K562 (cell line): Measurements from ENCODE around the gene PCNX3. TPM values are rescaled to one million over a fixed set of nuclear protein-coding genes. Genes with fewer than 3 reads are reported as not detected.

ENCODE experiments used
- CBFA2T3 ChIP-seq: fragments of 450-650 bp; IDR thresholded peaks from 2 replicates; pipeline ENCODE4 v1.6.1; 2017
- CREM ChIP-seq: IDR thresholded peaks from 2 replicates; pipeline ENCODE4 v1.6.1; 2014; ENCODE audit warnings: antibody characterized with exemption, low read depth
- ELF1 ChIP-seq: fragments of 200-800 bp; sonication (Bioruptor generic); IDR thresholded peaks from 2 replicates; pipeline ENCODE4 v1.6.1; 2016; ENCODE audit warnings: missing genetic modification characterization, missing compliant biosample characterization
- FOXM1 ChIP-seq, 2 experiments: fragments of 450-650 bp in 1 of 2; sonication (generic) in 1 of 2; formaldehyde crosslinking in 1 of 2; IDR thresholded peaks; 2 replicates each; pipeline versions ENCODE4 v1.6.1 to v1.9.0; 2017 to 2022; ENCODE audit warnings: low read depth in 2 of 2, mild to moderate bottlenecking in 2 of 2, missing genetic modification reagents in 1 of 2, moderate library complexity in 1 of 2
- HNRNPUL1 ChIP-seq: fragments of 200-400 bp; formaldehyde crosslinking; IDR thresholded peaks from 2 replicates; pipeline ENCODE4 v1.6.1; 2017; ENCODE audit warnings: low read length
- LEF1 ChIP-seq: fragments of 450-650 bp; IDR thresholded peaks from 2 replicates; pipeline ENCODE4 v1.6.1; 2016; ENCODE audit warnings: mild to moderate bottlenecking
- NFATC3 ChIP-seq: fragments of 450-650 bp; IDR thresholded peaks from 2 replicates; pipeline ENCODE4 v1.6.1; 2017; ENCODE audit warnings: mild to moderate bottlenecking
- NR2C1 ChIP-seq, 2 experiments: fragments of 450-650 bp; IDR thresholded peaks; 2 replicates each; pipeline ENCODE4 v1.6.1; 2017; ENCODE audit warnings: mild to moderate bottlenecking in 2 of 2, antibody characterized with exemption in 1 of 2, inconsistent platforms in 1 of 2, missing compliant biosample characterization in 1 of 2, missing genetic modification characterization in 1 of 2
- SAP30 ChIP-seq: fragments of 200-600 bp; sonication (generic); IDR thresholded peaks from 2 replicates; pipeline ENCODE4 v1.6.1; 2012; ENCODE audit warnings: borderline replicate concordance, low read depth, mild to moderate bottlenecking, moderate library complexity, low read length, control low read depth, inconsistent platforms; ENCODE audit not compliant: insufficient read depth, poor library complexity, severe bottlenecking
- TRIM24 ChIP-seq, 2 experiments: fragments of 450-650 bp; IDR thresholded peaks; 2 replicates each; pipeline ENCODE4 v1.6.1; 2016
- ZNF140 ChIP-seq: fragments of 250-450 bp; sonication (Bioruptor Pico); IDR thresholded peaks from 2 replicates; pipeline ENCODE4 v1.8.0; 2021; ENCODE audit warnings: moderate library complexity, mild to moderate bottlenecking, inconsistent platforms
- ZNF583 ChIP-seq: fragments of 250-450 bp; sonication (Bioruptor Pico); IDR thresholded peaks from 2 replicates; pipeline ENCODE4 v1.4.0; 2020
- polyA plus RNA-seq, 8 experiments: library from polyadenylated mRNA; depleted of rRNA in 4 of 8; stranded (reverse) in 5 of 8; unstranded in 3 of 8; fragments of >200 nt; fragmentation: Nextera tagmentation in 2 of 8; fragmentation: Illumina TruSeq in 1 of 8; extraction: Ambion mirVana in 2 of 8; extraction: Trizol in 1 of 8; gene quantifications; 2 replicates each; pipeline versions ENCODE4 v1.2.1 to v1.2.3, GENCODE V29; 2011 to 2014; ENCODE audit warnings: inconsistent platforms in 1 of 8, missing spikeins in 1 of 8
- total RNA-seq, 7 experiments: library from RNA; depleted of rRNA in 6 of 7; stranded (reverse); fragments of >200 nt in 6 of 7; fragmentation: Illumina TruSeq in 2 of 7; extraction: Trizol in 2 of 7; gene quantifications; 2 replicates each; pipeline versions ENCODE4 v1.2.1 to v1.2.3, GENCODE V29; 2011 to 2021; ENCODE audit warnings: low replicate concordance in 1 of 7
- TF ChIP-seq, protein P1 (sequence below): sonication (generic); formaldehyde crosslinking; IDR thresholded peaks from 2 replicates; pipeline ENCODE4 v1.4.0; 2020; ENCODE audit warnings: mild to moderate bottlenecking, missing genetic modification reagents
- TF ChIP-seq, protein P2 (sequence below): sonication (generic); formaldehyde crosslinking; IDR thresholded peaks from 2 replicates; pipeline ENCODE4 v1.8.0; 2022; ENCODE audit warnings: mild to moderate bottlenecking, missing genetic modification reagents, borderline replicate concordance
- TF ChIP-seq, protein P3 (sequence below): fragments of 450-650 bp; IDR thresholded peaks from 2 replicates; pipeline ENCODE4 v1.6.1; 2014; ENCODE audit warnings: low read depth, mild to moderate bottlenecking, moderate library complexity, borderline replicate concordance
- TF ChIP-seq, protein P4 (sequence below), 3 experiments: fragments of 200-800 bp in 1 of 3; fragments of 250-450 bp in 1 of 3; fragments of 450-650 bp in 1 of 3; sonication (Bioruptor Pico) in 1 of 3; sonication (Bioruptor generic) in 1 of 3; formaldehyde crosslinking in 1 of 3; IDR thresholded peaks; 2 replicates each; pipeline versions ENCODE4 v1.6.1 to v1.8.0; 2016 to 2022; ENCODE audit warnings: mild to moderate bottlenecking in 2 of 3, missing genetic modification characterization in 2 of 3, missing compliant biosample characterization in 1 of 3, moderate library complexity in 1 of 3
- TF ChIP-seq, protein P5 (sequence below): fragments of 450-650 bp; formaldehyde crosslinking; IDR thresholded peaks from 2 replicates; pipeline ENCODE4 v1.4.0; 2022; ENCODE audit warnings: missing genetic modification characterization

Gene PCNX3
- total and polyA plus RNA-seq, 9 of the 15 experiments (the other 6 are each of a cell fraction or from before 2014, with no cell fraction given): 0.11 to 47.8 (median 12.8) TPM

DNA sequence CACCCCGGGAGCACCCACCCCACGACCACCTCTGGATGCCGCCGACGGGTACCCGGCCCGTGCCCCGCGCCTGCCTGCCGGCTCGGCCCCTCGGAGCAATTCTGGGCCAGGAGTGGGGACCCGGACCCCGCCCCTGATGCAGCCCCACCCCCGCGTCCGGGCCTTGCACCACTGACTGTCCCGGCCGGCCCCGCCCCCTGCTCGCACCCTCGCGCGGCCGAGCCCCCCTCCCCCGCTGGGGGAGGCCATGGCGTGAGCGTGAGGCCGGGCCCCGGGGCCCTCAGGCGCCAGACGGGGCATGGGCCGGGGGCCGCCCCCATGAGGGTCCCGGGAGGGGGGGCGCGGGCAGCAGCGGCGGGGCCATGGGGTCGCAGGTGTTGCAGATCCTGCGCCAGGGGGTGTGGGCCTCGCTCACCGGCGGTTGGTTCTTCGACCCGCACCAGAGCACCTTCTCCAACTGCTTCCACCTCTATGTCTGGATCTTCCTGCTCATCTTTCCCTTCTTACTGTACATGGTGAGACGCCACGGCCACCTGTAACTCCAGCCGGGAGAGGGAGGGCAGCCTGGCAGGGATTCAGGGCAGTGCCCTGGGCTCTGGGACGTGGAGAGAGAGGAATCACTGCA lies 486 bp downstream of the PCNX3 start (continued):
- TF ChIP-seq, protein P1, sequence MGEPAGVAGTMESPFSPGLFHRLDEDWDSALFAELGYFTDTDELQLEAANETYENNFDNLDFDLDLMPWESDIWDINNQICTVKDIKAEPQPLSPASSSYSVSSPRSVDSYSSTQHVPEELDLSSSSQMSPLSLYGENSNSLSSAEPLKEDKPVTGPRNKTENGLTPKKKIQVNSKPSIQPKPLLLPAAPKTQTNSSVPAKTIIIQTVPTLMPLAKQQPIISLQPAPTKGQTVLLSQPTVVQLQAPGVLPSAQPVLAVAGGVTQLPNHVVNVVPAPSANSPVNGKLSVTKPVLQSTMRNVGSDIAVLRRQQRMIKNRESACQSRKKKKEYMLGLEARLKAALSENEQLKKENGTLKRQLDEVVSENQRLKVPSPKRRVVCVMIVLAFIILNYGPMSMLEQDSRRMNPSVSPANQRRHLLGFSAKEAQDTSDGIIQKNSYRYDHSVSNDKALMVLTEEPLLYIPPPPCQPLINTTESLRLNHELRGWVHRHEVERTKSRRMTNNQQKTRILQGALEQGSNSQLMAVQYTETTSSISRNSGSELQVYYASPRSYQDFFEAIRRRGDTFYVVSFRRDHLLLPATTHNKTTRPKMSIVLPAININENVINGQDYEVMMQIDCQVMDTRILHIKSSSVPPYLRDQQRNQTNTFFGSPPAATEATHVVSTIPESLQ (CRISPR knock-in tag): no peak
- TF ChIP-seq FOXM1 (IDR thresholded peaks at IDR 0.05; ENCODE audit: low read depth): no peak
- TF ChIP-seq FOXM1 (CRISPR knock-in tag; IDR thresholded peaks at IDR 0.05; ENCODE audit: low read depth): no peak
- TF ChIP-seq, protein P2, sequence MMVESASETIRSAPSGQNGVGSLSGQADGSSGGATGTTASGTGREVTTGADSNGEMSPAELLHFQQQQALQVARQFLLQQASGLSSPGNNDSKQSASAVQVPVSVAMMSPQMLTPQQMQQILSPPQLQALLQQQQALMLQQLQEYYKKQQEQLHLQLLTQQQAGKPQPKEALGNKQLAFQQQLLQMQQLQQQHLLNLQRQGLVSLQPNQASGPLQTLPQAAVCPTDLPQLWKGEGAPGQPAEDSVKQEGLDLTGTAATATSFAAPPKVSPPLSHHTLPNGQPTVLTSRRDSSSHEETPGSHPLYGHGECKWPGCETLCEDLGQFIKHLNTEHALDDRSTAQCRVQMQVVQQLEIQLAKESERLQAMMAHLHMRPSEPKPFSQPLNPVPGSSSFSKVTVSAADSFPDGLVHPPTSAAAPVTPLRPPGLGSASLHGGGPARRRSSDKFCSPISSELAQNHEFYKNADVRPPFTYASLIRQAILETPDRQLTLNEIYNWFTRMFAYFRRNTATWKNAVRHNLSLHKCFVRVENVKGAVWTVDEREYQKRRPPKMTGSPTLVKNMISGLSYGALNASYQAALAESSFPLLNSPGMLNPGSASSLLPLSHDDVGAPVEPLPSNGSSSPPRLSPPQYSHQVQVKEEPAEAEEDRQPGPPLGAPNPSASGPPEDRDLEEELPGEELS (CRISPR knock-in tag): no peak
- no peak for TF ChIP-seq ZNF583 (CRISPR knock-in tag)
- TF ChIP-seq, protein P3, sequence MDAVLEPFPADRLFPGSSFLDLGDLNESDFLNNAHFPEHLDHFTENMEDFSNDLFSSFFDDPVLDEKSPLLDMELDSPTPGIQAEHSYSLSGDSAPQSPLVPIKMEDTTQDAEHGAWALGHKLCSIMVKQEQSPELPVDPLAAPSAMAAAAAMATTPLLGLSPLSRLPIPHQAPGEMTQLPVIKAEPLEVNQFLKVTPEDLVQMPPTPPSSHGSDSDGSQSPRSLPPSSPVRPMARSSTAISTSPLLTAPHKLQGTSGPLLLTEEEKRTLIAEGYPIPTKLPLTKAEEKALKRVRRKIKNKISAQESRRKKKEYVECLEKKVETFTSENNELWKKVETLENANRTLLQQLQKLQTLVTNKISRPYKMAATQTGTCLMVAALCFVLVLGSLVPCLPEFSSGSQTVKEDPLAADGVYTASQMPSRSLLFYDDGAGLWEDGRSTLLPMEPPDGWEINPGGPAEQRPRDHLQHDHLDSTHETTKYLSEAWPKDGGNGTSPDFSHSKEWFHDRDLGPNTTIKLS: no peak
- no peak for TF ChIP-seq HNRNPUL1
- no peak for TF ChIP-seq NR2C1 (IDR thresholded peaks at IDR 0.05)
- TF ChIP-seq NR2C1 (tag; IDR thresholded peaks at IDR 0.05): no peak
- TF ChIP-seq CREM: no peak
- TF ChIP-seq NFATC3: no peak
- no peak for TF ChIP-seq LEF1
- TF ChIP-seq, protein P4, sequence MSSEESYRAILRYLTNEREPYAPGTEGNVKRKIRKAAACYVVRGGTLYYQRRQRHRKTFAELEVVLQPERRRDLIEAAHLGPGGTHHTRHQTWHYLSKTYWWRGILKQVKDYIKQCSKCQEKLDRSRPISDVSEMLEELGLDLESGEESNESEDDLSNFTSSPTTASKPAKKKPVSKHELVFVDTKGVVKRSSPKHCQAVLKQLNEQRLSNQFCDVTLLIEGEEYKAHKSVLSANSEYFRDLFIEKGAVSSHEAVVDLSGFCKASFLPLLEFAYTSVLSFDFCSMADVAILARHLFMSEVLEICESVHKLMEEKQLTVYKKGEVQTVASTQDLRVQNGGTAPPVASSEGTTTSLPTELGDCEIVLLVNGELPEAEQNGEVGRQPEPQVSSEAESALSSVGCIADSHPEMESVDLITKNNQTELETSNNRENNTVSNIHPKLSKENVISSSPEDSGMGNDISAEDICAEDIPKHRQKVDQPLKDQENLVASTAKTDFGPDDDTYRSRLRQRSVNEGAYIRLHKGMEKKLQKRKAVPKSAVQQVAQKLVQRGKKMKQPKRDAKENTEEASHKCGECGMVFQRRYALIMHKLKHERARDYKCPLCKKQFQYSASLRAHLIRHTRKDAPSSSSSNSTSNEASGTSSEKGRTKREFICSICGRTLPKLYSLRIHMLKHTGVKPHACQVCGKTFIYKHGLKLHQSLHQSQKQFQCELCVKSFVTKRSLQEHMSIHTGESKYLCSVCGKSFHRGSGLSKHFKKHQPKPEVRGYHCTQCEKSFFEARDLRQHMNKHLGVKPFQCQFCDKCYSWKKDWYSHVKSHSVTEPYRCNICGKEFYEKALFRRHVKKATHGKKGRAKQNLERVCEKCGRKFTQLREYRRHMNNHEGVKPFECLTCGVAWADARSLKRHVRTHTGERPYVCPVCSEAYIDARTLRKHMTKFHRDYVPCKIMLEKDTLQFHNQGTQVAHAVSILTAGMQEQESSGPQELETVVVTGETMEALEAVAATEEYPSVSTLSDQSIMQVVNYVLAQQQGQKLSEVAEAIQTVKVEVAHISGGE (CRISPR knock-in tag; IDR thresholded peaks at IDR 0.05): no peak
- TF ChIP-seq ELF1: no peak
- TF ChIP-seq CBFA2T3: no peak
- TF ChIP-seq, protein P5, sequence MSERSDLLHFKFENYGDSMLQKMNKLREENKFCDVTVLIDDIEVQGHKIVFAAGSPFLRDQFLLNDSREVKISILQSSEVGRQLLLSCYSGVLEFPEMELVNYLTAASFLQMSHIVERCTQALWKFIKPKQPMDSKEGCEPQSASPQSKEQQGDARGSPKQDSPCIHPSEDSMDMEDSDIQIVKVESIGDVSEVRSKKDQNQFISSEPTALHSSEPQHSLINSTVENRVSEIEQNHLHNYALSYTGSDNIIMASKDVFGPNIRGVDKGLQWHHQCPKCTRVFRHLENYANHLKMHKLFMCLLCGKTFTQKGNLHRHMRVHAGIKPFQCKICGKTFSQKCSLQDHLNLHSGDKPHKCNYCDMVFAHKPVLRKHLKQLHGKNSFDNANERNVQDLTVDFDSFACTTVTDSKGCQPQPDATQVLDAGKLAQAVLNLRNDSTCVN (CRISPR knock-in tag): no peak
- no peak for TF ChIP-seq ZNF140 (CRISPR knock-in tag)
- TF ChIP-seq SAP30: peak; percentile 58
- no peak for TF ChIP-seq TRIM24 (IDR thresholded peaks at IDR 0.05)
